GM12891 (cell line): Measurements from ENCODE around the gene ARID1B.

ENCODE experiments used
- PAX5 ChIP-seq: IDR thresholded peaks from 2 replicates; pipeline ENCODE4 v1.6.1; 2011; ENCODE audit warnings: low read length, moderate library complexity, mild to moderate bottlenecking; ENCODE audit not compliant: insufficient read depth, severe bottlenecking
- POLR2A ChIP-seq: IDR thresholded peaks from 2 replicates; pipeline ENCODE4 v1.6.1; 2011; ENCODE audit warnings: low read depth, low read length, control low read depth
- POLR2AphosphoS5 ChIP-seq: IDR thresholded peaks from 2 replicates; pipeline ENCODE4 v1.6.1; 2011; ENCODE audit warnings: low read depth, low read length, control low read depth
- POU2F2 ChIP-seq: IDR thresholded peaks from 2 replicates; pipeline ENCODE4 v1.6.1; 2011; ENCODE audit warnings: low read depth, mild to moderate bottlenecking, control low read depth, low read length, moderate library complexity
- SPI1 ChIP-seq: IDR thresholded peaks from 2 replicates; pipeline ENCODE4 v1.6.1; 2011; ENCODE audit warnings: low read depth, low read length, control low read depth
- TAF1 ChIP-seq: IDR thresholded peaks from 2 replicates; pipeline ENCODE4 v1.6.1; 2011; ENCODE audit warnings: low read depth, low read length, control low read depth

GRCh38 chr6:156846845-156847599 is 69.8 kb downstream of the ARID1B start:
- TF ChIP-seq POLR2A: no peak
- TF ChIP-seq POLR2AphosphoS5: no peak
- no peak for TF ChIP-seq PAX5
- TF ChIP-seq TAF1: no peak
- no peak for TF ChIP-seq SPI1
- TF ChIP-seq POU2F2: no peak
